Ishikawa (cell line): Measurements from ENCODE around the gene RAPGEF4.

Experiments used
- CEBPB ChIP-seq: IDR thresholded peaks from 2 replicates; pipeline ENCODE4 v1.6.1; 2012
- CREB1 ChIP-seq: IDR thresholded peaks from 2 replicates; pipeline ENCODE4 v1.6.1; 2012; ENCODE audit warnings: low read depth
- EGR1 ChIP-seq: IDR thresholded peaks from 2 replicates; pipeline ENCODE4 v1.6.1; 2012
- EP300 ChIP-seq: IDR thresholded peaks from 2 replicates; pipeline ENCODE4 v1.6.1; 2012; ENCODE audit warnings: borderline replicate concordance
- FOXM1 ChIP-seq: IDR thresholded peaks from 2 replicates; pipeline ENCODE4 v1.6.1; 2012; ENCODE audit warnings: low read depth, borderline replicate concordance
- NFIC ChIP-seq: IDR thresholded peaks from 2 replicates; pipeline ENCODE4 v1.6.1; 2012
- RAD21 ChIP-seq: IDR thresholded peaks from 2 replicates; pipeline ENCODE4 v1.6.1; 2012; ENCODE audit warnings: low read depth
- TAF1 ChIP-seq: IDR thresholded peaks from 2 replicates; pipeline ENCODE4 v1.6.1; 2012; ENCODE audit warnings: low read depth, mild to moderate bottlenecking
- TCF12 ChIP-seq: IDR thresholded peaks from 2 replicates; pipeline ENCODE4 v1.6.1; 2012; ENCODE audit warnings: low read depth
- TEAD4 ChIP-seq: IDR thresholded peaks from 2 replicates; pipeline ENCODE4 v1.6.1; 2012
- YY1 ChIP-seq: IDR thresholded peaks from 2 replicates; pipeline ENCODE4 v1.6.1; 2012; ENCODE audit warnings: low read depth
- ZBTB7A ChIP-seq: IDR thresholded peaks from 2 replicates; pipeline ENCODE4 v1.6.1; 2012; ENCODE audit warnings: low read depth
- TF ChIP-seq, protein P1 (sequence below): IDR thresholded peaks from 2 replicates; pipeline ENCODE4 v1.6.1; 2012
- TF ChIP-seq, protein P2 (sequence below): IDR thresholded peaks from 2 replicates; pipeline ENCODE4 v1.6.1; 2012
- TF ChIP-seq, protein P3 (sequence below): IDR thresholded peaks from 2 replicates; pipeline ENCODE4 v1.6.1; 2012; ENCODE audit warnings: low read depth, mild to moderate bottlenecking

The RAPGEF4 gene

DNA sequence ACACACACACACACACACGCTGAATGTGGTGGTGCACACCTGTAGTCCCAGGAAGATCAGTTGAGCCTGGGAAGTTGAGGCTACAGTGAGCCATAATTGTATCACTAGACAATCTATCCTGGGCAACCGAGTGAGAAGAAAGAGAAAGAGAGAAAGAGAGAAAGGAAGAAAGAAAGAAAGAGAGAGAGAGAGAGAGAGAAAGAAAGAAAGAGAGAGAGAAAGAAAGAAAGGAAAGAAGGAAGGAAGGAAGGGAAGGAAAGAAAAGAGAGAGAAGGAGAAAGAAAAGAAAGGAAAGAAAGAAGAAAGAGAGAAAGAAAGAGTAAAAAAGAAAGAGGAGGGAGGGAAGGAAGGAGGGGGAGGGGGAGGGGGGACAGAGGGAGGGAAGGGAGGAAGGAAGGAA lies 190.0 kb downstream of the RAPGEF4 start:
- TF ChIP-seq CEBPB (no peak), TCF12 (no peak), FOXM1 (no peak), EGR1 (no peak), CREB1 (no peak), ZBTB7A (no peak), NFIC (no peak), TEAD4 (no peak), RAD21 (no peak), YY1 (no peak), TAF1 (no peak)
- TF ChIP-seq, protein P1, sequence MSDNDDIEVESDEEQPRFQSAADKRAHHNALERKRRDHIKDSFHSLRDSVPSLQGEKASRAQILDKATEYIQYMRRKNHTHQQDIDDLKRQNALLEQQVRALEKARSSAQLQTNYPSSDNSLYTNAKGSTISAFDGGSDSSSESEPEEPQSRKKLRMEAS, result no peak
- TF ChIP-seq, protein P2, sequence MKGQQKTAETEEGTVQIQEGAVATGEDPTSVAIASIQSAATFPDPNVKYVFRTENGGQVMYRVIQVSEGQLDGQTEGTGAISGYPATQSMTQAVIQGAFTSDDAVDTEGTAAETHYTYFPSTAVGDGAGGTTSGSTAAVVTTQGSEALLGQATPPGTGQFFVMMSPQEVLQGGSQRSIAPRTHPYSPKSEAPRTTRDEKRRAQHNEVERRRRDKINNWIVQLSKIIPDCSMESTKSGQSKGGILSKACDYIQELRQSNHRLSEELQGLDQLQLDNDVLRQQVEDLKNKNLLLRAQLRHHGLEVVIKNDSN, result no peak

DNA sequence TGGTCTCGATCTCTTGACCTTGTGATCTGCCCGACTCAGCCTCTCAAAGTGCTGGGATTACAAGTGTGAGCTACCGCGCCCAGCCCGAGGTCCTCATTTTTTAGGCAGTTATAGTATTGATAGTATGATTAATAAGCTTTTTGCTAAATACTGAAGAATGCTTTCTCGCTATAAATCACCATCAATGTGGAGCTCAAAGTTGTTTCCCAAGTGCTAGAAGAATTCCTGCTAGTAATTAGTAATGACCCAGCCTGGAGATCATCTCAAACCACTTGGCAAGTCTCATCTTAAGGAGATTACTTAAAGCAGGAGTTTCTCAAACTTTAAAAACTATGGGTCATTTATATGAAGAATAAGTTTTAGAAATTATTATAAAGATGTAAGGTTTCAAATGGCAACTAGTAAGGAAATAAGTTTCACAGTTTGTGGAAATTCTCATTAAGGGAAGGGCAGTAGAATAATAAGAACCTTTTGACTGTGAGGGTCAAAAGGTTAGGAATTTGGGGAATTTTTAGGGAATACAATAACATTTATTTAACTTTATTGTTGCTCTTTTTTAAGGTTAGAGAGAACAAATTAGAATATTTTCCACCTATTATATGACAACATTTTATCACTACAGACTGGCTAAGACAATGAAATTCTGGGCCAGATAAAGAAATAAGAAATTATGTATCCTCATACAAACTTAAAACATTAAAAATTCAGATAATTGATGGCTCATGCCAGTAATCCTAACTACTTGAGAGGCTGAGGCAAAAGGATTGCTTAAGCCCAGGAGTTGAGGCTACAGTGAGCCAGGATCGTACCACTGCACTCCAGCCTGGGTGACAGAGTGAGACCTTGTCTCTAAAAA lies 191.4 kb downstream of the RAPGEF4 start:
- TF ChIP-seq CREB1 (no peak), YY1 (no peak), TAF1 (no peak), TCF12 (no peak), ZBTB7A (no peak), RAD21 (no peak), TEAD4 (no peak)
- TF ChIP-seq, protein P1, result no peak

DNA sequence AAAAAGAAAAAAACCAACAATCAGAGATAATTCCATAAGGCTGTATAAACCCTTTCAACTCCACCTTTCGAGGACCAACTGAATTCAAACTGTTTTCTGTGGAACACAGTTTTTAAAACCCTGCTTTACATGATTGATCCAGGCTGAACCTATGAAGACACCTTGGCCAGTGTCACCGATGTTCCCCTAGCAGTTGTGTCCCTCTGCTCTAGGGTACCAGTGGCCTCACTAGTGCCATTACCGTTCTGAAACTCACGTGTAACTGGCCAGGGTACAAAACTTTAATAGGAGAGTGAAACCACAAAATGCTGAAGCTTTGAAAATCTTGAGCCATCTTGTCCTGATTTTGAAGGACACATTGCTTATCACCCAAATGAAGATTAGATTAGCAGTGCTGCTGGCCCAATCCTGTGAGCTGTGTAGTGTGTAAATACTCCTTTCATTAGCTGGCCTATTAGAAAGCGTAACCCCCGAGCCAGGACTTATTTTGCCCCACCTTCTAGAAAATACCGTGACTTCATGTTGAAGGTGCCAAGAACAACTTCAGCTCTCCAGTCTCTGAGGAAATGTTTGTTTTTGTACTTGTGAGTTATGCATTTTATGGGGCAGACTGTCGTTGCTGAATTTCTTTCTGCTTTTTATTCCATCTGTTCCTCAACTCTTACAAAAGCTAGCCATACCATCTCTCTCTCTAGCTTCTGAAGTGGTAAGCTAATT lies 192.2 kb downstream of the RAPGEF4 start:
- TF ChIP-seq RAD21 (no peak), TAF1 (no peak), TCF12 (no peak), CREB1 (no peak)
- TF ChIP-seq, protein P1, result no peak

DNA sequence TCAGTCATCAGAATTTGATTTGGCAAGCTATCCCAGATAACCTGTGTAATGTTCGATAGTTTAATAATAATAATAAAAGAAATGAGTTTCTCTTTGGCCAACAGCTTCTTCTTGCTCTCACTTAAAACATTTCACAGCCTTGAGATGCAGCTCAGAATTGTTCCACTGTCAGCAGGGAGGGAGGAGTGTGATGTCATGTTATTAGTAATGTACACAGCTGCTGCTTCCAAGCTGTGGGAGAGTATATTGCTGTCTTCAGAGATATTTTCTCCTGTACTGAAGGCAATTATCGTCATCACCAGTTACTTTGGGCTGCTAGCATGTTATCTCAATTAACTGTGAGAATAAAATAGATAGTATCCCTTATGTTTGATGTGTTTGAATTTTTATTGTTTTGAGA lies 193.1 kb downstream of the RAPGEF4 start:
- TF ChIP-seq, protein P3, sequence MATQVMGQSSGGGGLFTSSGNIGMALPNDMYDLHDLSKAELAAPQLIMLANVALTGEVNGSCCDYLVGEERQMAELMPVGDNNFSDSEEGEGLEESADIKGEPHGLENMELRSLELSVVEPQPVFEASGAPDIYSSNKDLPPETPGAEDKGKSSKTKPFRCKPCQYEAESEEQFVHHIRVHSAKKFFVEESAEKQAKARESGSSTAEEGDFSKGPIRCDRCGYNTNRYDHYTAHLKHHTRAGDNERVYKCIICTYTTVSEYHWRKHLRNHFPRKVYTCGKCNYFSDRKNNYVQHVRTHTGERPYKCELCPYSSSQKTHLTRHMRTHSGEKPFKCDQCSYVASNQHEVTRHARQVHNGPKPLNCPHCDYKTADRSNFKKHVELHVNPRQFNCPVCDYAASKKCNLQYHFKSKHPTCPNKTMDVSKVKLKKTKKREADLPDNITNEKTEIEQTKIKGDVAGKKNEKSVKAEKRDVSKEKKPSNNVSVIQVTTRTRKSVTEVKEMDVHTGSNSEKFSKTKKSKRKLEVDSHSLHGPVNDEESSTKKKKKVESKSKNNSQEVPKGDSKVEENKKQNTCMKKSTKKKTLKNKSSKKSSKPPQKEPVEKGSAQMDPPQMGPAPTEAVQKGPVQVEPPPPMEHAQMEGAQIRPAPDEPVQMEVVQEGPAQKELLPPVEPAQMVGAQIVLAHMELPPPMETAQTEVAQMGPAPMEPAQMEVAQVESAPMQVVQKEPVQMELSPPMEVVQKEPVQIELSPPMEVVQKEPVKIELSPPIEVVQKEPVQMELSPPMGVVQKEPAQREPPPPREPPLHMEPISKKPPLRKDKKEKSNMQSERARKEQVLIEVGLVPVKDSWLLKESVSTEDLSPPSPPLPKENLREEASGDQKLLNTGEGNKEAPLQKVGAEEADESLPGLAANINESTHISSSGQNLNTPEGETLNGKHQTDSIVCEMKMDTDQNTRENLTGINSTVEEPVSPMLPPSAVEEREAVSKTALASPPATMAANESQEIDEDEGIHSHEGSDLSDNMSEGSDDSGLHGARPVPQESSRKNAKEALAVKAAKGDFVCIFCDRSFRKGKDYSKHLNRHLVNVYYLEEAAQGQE, result no peak
- TF ChIP-seq EP300 (no peak), ZBTB7A (no peak), TEAD4 (no peak), CEBPB (no peak), EGR1 (no peak), RAD21 (no peak), TAF1 (no peak), TCF12 (no peak), CREB1 (no peak), YY1 (no peak), NFIC (no peak), FOXM1 (no peak)
- TF ChIP-seq, protein P2, result no peak
- TF ChIP-seq, protein P1, result no peak

DNA sequence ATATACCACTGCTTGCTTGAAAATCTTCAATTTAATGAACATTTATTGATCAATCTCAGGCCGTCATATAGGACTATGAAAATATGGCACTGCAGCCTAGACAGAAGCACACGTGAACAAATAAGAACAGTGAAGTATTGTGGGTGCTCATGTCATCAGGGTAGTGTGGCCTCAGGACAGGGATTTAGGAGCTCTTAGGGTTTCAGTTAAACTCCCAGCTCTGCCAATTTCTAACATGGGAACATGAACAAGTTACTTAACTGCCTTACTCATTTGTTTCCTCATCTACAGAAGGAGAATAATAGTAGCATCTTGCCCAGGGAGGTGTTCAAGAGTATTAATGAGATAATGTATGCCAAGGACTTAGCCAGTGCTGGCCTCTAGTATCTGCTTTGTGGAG lies 194.0 kb downstream of the RAPGEF4 start:
- TF ChIP-seq RAD21 (no peak), TEAD4 (no peak), CREB1 (no peak), EP300 (no peak), FOXM1 (no peak), CEBPB (no peak), EGR1 (no peak), TAF1 (no peak)
- TF ChIP-seq, protein P2, result no peak

DNA sequence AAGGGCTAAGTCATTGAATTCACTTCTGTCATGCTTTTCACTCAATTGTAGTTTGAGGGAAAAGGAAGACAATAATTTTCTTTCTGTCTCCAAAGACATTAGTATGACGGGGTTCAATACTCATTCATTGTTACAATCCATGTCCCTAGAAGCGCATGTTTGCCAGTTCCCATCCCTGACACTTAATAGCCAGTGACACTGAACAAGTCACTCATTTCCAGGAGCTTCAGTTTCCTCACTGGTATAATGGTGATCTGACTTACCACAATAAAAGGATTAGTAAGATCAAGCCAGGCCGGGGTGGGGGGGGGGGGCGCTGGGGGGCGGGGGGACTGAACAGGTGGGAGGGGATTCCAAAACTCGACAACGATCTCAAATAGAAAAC lies 195.2 kb downstream of the RAPGEF4 start:
- TF ChIP-seq YY1, result no peak
- TF ChIP-seq, protein P1, result no peak
- no peak for TF ChIP-seq NFIC
- no peak for TF ChIP-seq TEAD4
- TF ChIP-seq EP300, result no peak
- TF ChIP-seq, protein P3, result no peak
- no peak for TF ChIP-seq RAD21
- TF ChIP-seq CREB1, result no peak
- TF ChIP-seq TCF12, result no peak
